ENCODE measurements around the gene EXOC3L4. TPM values are rescaled to one million over a fixed set of nuclear protein-coding genes. Genes with fewer than 3 reads are reported as not detected.

Gene EXOC3L4
- total and polyA plus RNA-seq, 5 donors from 2014 or later, result not detected

- H3K36me3 Mint-ChIP-seq, result no peaks in the 10 kb centered on the region
- Histone ChIP-seq H3K9me3 (ENCODE audit: control insufficient read depth in 2 of 2, low read length in 2 of 2) (no peaks in the 10 kb centered on the region), H3K4me1 (ENCODE audit: control insufficient read depth, insufficient read depth, low read length, poor library complexity, severe bottlenecking) (peaks cover 12% of the 10 kb centered on the region), H3K27me3 (ENCODE audit: control insufficient read depth, insufficient read depth, low read length) (no peaks in the 10 kb centered on the region), H3K27ac (ENCODE audit: insufficient read depth, low read length, poor library complexity, severe bottlenecking) (no peak overlapping the region), H3K4me3 (ENCODE audit: low read depth, low read length) (no peak overlapping the region), H3K36me3 (ENCODE audit: control insufficient read depth, insufficient read depth, low read length) (no peaks in the 10 kb centered on the region)
- no peak overlapping the region for H3K4me3 Mint-ChIP-seq
- DNase-seq (no peak), ATAC-seq (ENCODE audit: low read depth in 2 of 2) (no peak)
- peaks cover 0 to 1% (median 0%) of the 10 kb centered on the region in 7 donors for H3K9me3 Mint-ChIP-seq
- peaks cover 0 to 3% (median 0%) of the 10 kb centered on the region in 4 donors for H3K4me1 Mint-ChIP-seq
- no peak overlapping the region for H3K27ac Mint-ChIP-seq
- peaks cover 9% of the 10 kb centered on the region for H3K27me3 Mint-ChIP-seq
These were observed 21.7 kb upstream of the EXOC3L4 start for GRCh38 chr14:103072595-103073366.

GRCh38 chr14:103073367-103073875 is 21.1 kb upstream of the EXOC3L4 start:
- no peak overlapping the region for H3K27ac Mint-ChIP-seq

GRCh38 chr14:103073876-103074728 is 20.4 kb upstream of the EXOC3L4 start:
- no peaks in the 10 kb centered on the region for H3K9me3 ChIP-seq (ENCODE audit: control insufficient read depth in 2 of 2, low read length in 2 of 2)

More at GRCh38 chr14:103073367-103073875, 21.1 kb upstream of the EXOC3L4 start:
- peaks cover 9% of the 10 kb centered on the region for H3K27me3 Mint-ChIP-seq
- no peaks in the 10 kb centered on the region for H3K9me3 Mint-ChIP-seq
- no peak overlapping the region for H3K4me3 Mint-ChIP-seq
- H3K36me3 Mint-ChIP-seq, result no peaks in the 10 kb centered on the region
- peaks cover 0 to 6% (median 0%) of the 10 kb centered on the region in 4 donors for H3K4me1 Mint-ChIP-seq
- H3K4me1 ChIP-seq (ENCODE audit: control insufficient read depth, insufficient read depth, low read length, poor library complexity, severe bottlenecking), result peaks cover 14% of the 10 kb centered on the region
- ATAC-seq (ENCODE audit: low read depth in 2 of 2) (no peak), DNase-seq (no peak)
- no peak overlapping the region for H3K4me3 ChIP-seq (ENCODE audit: low read depth, low read length)
- no peaks in the 10 kb centered on the region for H3K36me3 ChIP-seq (ENCODE audit: control insufficient read depth, insufficient read depth, low read length)
- no peak overlapping the region for H3K27ac ChIP-seq (ENCODE audit: insufficient read depth, low read length, poor library complexity, severe bottlenecking)
- no peaks in the 10 kb centered on the region for H3K27me3 ChIP-seq (ENCODE audit: control insufficient read depth, insufficient read depth, low read length)
- no peaks in the 10 kb centered on the region for H3K9me3 ChIP-seq (ENCODE audit: control insufficient read depth in 2 of 2, low read length in 2 of 2)

GRCh38 chr14:103074729-103075367 is 19.7 kb upstream of the EXOC3L4 start:
- Mint-ChIP-seq H3K4me3 (peak overlapping the region in 3 of 4 donors; percentile 21 to 46 (median 35)), H3K27ac (no peak overlapping the region)
- no peak for ATAC-seq (ENCODE audit: low read depth in 2 of 2)

More at GRCh38 chr14:103073876-103074728, 20.4 kb upstream of the EXOC3L4 start:
- Mint-ChIP-seq H3K4me3 (peak overlapping the region in 2 of 4 donors; percentile 35 to 46), H3K36me3 (no peaks in the 10 kb centered on the region), H3K27ac (no peak overlapping the region), H3K4me1 (peaks cover 0 to 6% (median 0%) of the 10 kb centered on the region in 4 donors), H3K9me3 (no peaks in the 10 kb centered on the region), H3K27me3 (peaks cover 6% of the 10 kb centered on the region)
- H3K4me1 ChIP-seq (ENCODE audit: control insufficient read depth, insufficient read depth, low read length, poor library complexity, severe bottlenecking), result peaks cover 14% of the 10 kb centered on the region
- ATAC-seq (ENCODE audit: low read depth in 2 of 2) (no peak), DNase-seq (no peak)
- no peak overlapping the region for H3K4me3 ChIP-seq (ENCODE audit: low read depth, low read length)
- no peaks in the 10 kb centered on the region for H3K36me3 ChIP-seq (ENCODE audit: control insufficient read depth, insufficient read depth, low read length)
- H3K27ac ChIP-seq (ENCODE audit: insufficient read depth, low read length, poor library complexity, severe bottlenecking), result no peak overlapping the region
- no peaks in the 10 kb centered on the region for H3K27me3 ChIP-seq (ENCODE audit: control insufficient read depth, insufficient read depth, low read length)

GRCh38 chr14:103078420-103078749 is 16.1 kb upstream of the EXOC3L4 start:
- H3K27ac Mint-ChIP-seq, result no peak overlapping the region
- no peak overlapping the region for H3K4me3 Mint-ChIP-seq
- peaks cover 4% of the 10 kb centered on the region for H3K27me3 ChIP-seq (ENCODE audit: control insufficient read depth, insufficient read depth, low read length)
- DNase-seq (peak; percentile 66 to 84 (median 75)), ATAC-seq (ENCODE audit: low read depth in 2 of 2) (peak; percentile 74 to 79)
- H3K9me3 ChIP-seq (ENCODE audit: control insufficient read depth in 2 of 2, low read length in 2 of 2), result no peaks in the 10 kb centered on the region
- H3K4me3 ChIP-seq (ENCODE audit: low read depth, low read length), result no peak overlapping the region
- H3K4me1 Mint-ChIP-seq, result peaks cover 0 to 6% (median 0%) of the 10 kb centered on the region in 4 donors
- H3K9me3 Mint-ChIP-seq, result no peaks in the 10 kb centered on the region
- no peaks in the 10 kb centered on the region for H3K36me3 Mint-ChIP-seq
- H3K36me3 ChIP-seq (ENCODE audit: control insufficient read depth, insufficient read depth, low read length), result no peaks in the 10 kb centered on the region
- H3K4me1 ChIP-seq (ENCODE audit: control insufficient read depth, insufficient read depth, low read length, poor library complexity, severe bottlenecking), result peaks cover 14% of the 10 kb centered on the region
- H3K27me3 Mint-ChIP-seq, result peaks cover 5% of the 10 kb centered on the region
- no peak overlapping the region for H3K27ac ChIP-seq (ENCODE audit: insufficient read depth, low read length, poor library complexity, severe bottlenecking)

More at GRCh38 chr14:103074729-103075367, 19.7 kb upstream of the EXOC3L4 start:
- Histone ChIP-seq H3K4me1 (ENCODE audit: control insufficient read depth, insufficient read depth, low read length, poor library complexity, severe bottlenecking) (peaks cover 14% of the 10 kb centered on the region), H3K27me3 (ENCODE audit: control insufficient read depth, insufficient read depth, low read length) (no peaks in the 10 kb centered on the region), H3K9me3 (ENCODE audit: control insufficient read depth in 2 of 2, low read length in 2 of 2) (no peaks in the 10 kb centered on the region), H3K27ac (ENCODE audit: insufficient read depth, low read length, poor library complexity, severe bottlenecking) (no peak overlapping the region), H3K4me3 (ENCODE audit: low read depth, low read length) (no peak overlapping the region), H3K36me3 (ENCODE audit: control insufficient read depth, insufficient read depth, low read length) (no peaks in the 10 kb centered on the region)
- DNase-seq, result peak in 2 of 3 donors; percentile 18 to 20
- no peaks in the 10 kb centered on the region for H3K9me3 Mint-ChIP-seq
- peaks cover 0 to 6% (median 0%) of the 10 kb centered on the region in 4 donors for H3K4me1 Mint-ChIP-seq
- H3K27me3 Mint-ChIP-seq, result peaks cover 5% of the 10 kb centered on the region
- H3K36me3 Mint-ChIP-seq, result no peaks in the 10 kb centered on the region

GRCh38 chr14:103078860-103079587 is 15.5 kb upstream of the EXOC3L4 start:
- Histone ChIP-seq H3K9me3 (ENCODE audit: control insufficient read depth in 2 of 2, low read length in 2 of 2) (no peaks in the 10 kb centered on the region), H3K27ac (ENCODE audit: insufficient read depth, low read length, poor library complexity, severe bottlenecking) (no peak overlapping the region), H3K4me1 (ENCODE audit: control insufficient read depth, insufficient read depth, low read length, poor library complexity, severe bottlenecking) (peaks cover 14% of the 10 kb centered on the region), H3K4me3 (ENCODE audit: low read depth, low read length) (no peak overlapping the region), H3K36me3 (ENCODE audit: control insufficient read depth, insufficient read depth, low read length) (no peaks in the 10 kb centered on the region), H3K27me3 (ENCODE audit: control insufficient read depth, insufficient read depth, low read length) (peaks cover 4% of the 10 kb centered on the region)
- Mint-ChIP-seq H3K27me3 (peaks cover 5% of the 10 kb centered on the region), H3K27ac (no peak overlapping the region), H3K4me3 (no peak overlapping the region), H3K36me3 (no peaks in the 10 kb centered on the region), H3K9me3 (no peaks in the 10 kb centered on the region), H3K4me1 (peaks cover 0 to 6% (median 0%) of the 10 kb centered on the region in 4 donors)
- ATAC-seq (ENCODE audit: low read depth in 2 of 2), result no peak
- no peak for DNase-seq

- peaks cover 13% of the 10 kb centered on the region for H3K27me3 Mint-ChIP-seq
- ATAC-seq (ENCODE audit: low read depth in 2 of 2), result no peak
These were observed 12.6 kb upstream of the EXOC3L4 start for GRCh38 chr14:103081951-103082350.

More at GRCh38 chr14:103081951-103082350, 12.6 kb upstream of the EXOC3L4 start:
- no peak overlapping the region for H3K27ac ChIP-seq (ENCODE audit: insufficient read depth, low read length, poor library complexity, severe bottlenecking)
- no peaks in the 10 kb centered on the region for H3K9me3 ChIP-seq (ENCODE audit: control insufficient read depth in 2 of 2, low read length in 2 of 2)
- Mint-ChIP-seq H3K27ac (no peak overlapping the region), H3K4me1 (peaks cover 0 to 3% (median 0%) of the 10 kb centered on the region in 4 donors), H3K4me3 (no peak overlapping the region), H3K36me3 (no peaks in the 10 kb centered on the region), H3K9me3 (peaks cover 0 to 4% (median 0%) of the 10 kb centered on the region in 7 donors)
- DNase-seq, result no peak
- H3K4me1 ChIP-seq (ENCODE audit: control insufficient read depth, insufficient read depth, low read length, poor library complexity, severe bottlenecking), result peaks cover 3% of the 10 kb centered on the region
- no peak overlapping the region for H3K4me3 ChIP-seq (ENCODE audit: low read depth, low read length)
- no peaks in the 10 kb centered on the region for H3K36me3 ChIP-seq (ENCODE audit: control insufficient read depth, insufficient read depth, low read length)
- H3K27me3 ChIP-seq (ENCODE audit: control insufficient read depth, insufficient read depth, low read length), result peaks cover 4% of the 10 kb centered on the region

Data from CD4-positive, CD25-positive, alpha-beta regulatory T cell (primary cell).